Thoracic aorta (tissue), 2 donors: ENCODE measurements around the gene CD46. TPM values are rescaled to one million over a fixed set of nuclear protein-coding genes. Genes with fewer than 3 reads are reported as not detected.

Experiments
- ATAC-seq: fragments of 150-250 bp; one replicate; pipeline ENCODE4 v1.8.0; 2017; ENCODE audit warnings: low read depth; ENCODE audit not compliant: insufficient number of reproducible peaks, low FRiP score
- DNase-seq: peaks from one replicate; pipeline ENCODE4 v3.0.0-alpha.2; 2020; ENCODE audit warnings: low spot score
- H3K27ac ChIP-seq, 2 donors: fragments of 200-600 bp; sonication (generic); 1 replicate in 1 of 2; 2 replicates in 1 of 2; pipeline ENCODE4 v1.5.1; 2016; ENCODE audit warnings: mild to moderate bottlenecking in 2 of 2, moderate library complexity in 2 of 2
- H3K27me3 ChIP-seq: fragments of 200-600 bp; sonication (generic); replicated peaks from 2 replicates; pipeline ENCODE4 v1.6.0; 2016; ENCODE audit warnings: mild to moderate bottlenecking; ENCODE audit not compliant: insufficient read depth
- H3K36me3 ChIP-seq: fragments of 200-600 bp; sonication (generic); one replicate; pipeline ENCODE4 v1.5.1; 2016
- H3K4me1 ChIP-seq, 2 donors: fragments of 200-600 bp; sonication (generic); 1 replicate in 1 of 2; 2 replicates in 1 of 2; pipeline versions ENCODE4 v1.5.1 to v1.6.0; 2016; ENCODE audit warnings: low read depth in 2 of 2, mild to moderate bottlenecking in 1 of 2; ENCODE audit not compliant: control insufficient read depth in 1 of 2
- H3K4me3 ChIP-seq: fragments of 200-600 bp; sonication (generic); 2 replicates; pipeline ENCODE4 v1.5.1; 2016; ENCODE audit warnings: mild to moderate bottlenecking
- H3K9me3 ChIP-seq: fragments of 200-600 bp; sonication (generic); 2 replicates; pipeline ENCODE4 v1.5.1; 2016
- total RNA-seq, 2 donors: library from RNA; depleted of rRNA; stranded (reverse); fragments of >200 nt; gene quantifications; one replicate each; pipeline versions ENCODE4 v1.1.0 to v1.2.3, GENCODE V29; 2016
- TF ChIP-seq, protein P1 (sequence below): fragments of 200-600 bp; sonication (generic); IDR thresholded peaks from one replicate; pipeline ENCODE4 v1.5.1; 2019; ENCODE audit warnings: antibody characterized with exemption

Gene CD46
- total RNA-seq, 2 donors from 2014 or later = 138 to 202 TPM

DNA sequence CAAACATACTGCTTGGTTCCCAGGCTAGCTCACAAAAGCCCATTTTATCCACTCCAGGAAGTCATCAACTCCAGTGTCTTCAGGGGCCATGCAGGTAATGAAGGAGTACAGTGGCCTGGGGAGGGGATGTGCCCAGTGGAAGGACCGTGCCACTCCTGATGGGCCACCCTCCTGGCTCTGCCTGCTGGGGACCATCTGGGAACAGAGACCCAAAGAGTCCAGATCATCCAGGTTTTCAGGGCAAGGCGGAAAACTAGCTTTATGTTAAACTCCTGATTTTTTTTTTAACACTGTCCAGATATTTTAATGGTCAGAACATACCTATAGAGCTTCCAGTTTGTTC is 75.6 kb downstream of the CD46 start:
- Histone ChIP-seq H3K9me3 (no peaks in the 10 kb centered on the region), H3K27me3 (no peaks in the 10 kb centered on the region), H3K4me1 (peaks cover 52 to 70% of the 10 kb centered on the region in 2 donors), H3K4me3 (no peak overlapping the region), H3K36me3 (no peaks in the 10 kb centered on the region), H3K27ac (peak overlapping the region; percentile 99)
- ATAC-seq (no peak), DNase-seq (no peak)
- TF ChIP-seq, protein P1, sequence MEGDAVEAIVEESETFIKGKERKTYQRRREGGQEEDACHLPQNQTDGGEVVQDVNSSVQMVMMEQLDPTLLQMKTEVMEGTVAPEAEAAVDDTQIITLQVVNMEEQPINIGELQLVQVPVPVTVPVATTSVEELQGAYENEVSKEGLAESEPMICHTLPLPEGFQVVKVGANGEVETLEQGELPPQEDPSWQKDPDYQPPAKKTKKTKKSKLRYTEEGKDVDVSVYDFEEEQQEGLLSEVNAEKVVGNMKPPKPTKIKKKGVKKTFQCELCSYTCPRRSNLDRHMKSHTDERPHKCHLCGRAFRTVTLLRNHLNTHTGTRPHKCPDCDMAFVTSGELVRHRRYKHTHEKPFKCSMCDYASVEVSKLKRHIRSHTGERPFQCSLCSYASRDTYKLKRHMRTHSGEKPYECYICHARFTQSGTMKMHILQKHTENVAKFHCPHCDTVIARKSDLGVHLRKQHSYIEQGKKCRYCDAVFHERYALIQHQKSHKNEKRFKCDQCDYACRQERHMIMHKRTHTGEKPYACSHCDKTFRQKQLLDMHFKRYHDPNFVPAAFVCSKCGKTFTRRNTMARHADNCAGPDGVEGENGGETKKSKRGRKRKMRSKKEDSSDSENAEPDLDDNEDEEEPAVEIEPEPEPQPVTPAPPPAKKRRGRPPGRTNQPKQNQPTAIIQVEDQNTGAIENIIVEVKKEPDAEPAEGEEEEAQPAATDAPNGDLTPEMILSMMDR = no peak

DNA sequence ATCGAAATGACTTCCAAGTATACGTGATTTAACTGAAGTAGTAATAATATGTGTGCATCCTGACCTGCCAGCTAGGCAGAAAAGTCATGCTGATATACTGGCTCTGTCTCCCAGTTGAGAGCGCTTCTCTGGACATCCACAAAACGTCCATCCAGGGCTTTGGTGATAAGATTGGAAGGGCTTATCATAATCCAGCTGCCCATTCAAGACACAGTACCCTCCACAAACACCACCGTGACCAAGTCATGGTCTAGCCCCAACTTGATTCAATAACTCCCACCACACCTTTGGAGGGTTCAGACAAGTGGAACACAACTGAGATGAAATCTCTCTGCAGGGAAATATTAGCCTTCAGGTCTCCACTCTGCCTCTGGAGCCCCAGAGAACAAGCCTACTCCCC is 76.2 kb downstream of the CD46 start:
- TF ChIP-seq, protein P1 = no peak
- Histone ChIP-seq H3K36me3 (no peaks in the 10 kb centered on the region), H3K27ac (peak overlapping the region; percentile 41 to 80), H3K4me3 (no peak overlapping the region), H3K27me3 (no peaks in the 10 kb centered on the region), H3K4me1 (peaks cover 52 to 76% of the 10 kb centered on the region in 2 donors), H3K9me3 (no peaks in the 10 kb centered on the region)
- DNase-seq (no peak), ATAC-seq (no peak)

DNA sequence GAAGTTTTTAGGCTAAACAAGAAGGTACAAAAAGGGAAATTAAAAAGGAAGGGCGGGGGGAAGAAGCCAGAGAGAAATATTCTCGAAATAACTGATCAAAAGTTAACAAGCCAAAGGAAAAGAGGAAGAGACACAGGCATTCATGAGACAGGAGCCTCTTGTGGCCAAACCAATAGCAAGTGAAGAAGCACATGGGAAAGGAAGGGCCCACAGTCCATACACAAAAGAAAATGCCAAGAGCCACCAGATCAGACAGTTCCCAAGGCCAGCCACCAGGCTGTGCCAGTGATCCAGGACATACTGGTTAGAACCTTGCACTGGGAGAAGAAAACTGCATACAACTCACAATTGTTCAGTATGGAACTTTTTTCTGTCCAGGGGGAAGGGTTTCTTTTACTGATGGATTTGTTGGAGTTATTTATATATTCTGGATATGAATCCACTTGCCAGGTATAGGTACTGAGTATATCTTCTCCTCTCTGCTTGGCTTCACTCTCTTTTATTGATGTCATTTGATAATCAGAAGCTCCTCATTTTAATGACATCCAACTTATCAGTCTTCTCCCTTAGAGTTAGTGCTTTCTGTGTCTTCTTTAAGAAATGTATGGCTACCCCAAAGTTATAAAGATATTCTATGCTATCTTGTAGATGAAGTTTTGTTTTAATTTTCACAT is 76.8 kb downstream of the CD46 start:
- TF ChIP-seq, protein P1 = peak; percentile 82
- Histone ChIP-seq H3K9me3 (no peaks in the 10 kb centered on the region), H3K4me3 (no peak overlapping the region), H3K27me3 (no peaks in the 10 kb centered on the region), H3K4me1 (peaks cover 52 to 82% of the 10 kb centered on the region in 2 donors), H3K27ac (peak overlapping the region; percentile 41 to 80), H3K36me3 (no peaks in the 10 kb centered on the region)
- no peak for DNase-seq
- ATAC-seq = no peak

DNA sequence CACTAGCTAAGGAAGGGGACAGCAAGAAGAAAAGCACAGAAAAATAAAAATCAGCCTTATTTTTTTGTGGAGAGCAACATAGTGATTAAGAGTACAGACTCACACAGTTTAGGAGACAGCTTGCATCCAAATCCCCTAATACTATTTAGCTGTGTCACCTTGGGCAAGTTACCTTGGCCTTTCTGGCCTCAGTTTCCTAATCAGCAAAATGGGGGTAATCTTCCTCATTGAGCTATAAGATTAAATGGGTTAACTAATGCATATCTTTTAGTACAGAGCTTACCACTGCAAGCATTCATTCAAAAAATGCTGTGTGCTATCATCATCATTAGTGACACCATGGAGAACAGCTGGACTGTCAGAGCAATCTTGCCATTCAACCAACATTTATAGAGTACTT is 77.7 kb downstream of the CD46 start:
- Histone ChIP-seq H3K27me3 (no peaks in the 10 kb centered on the region), H3K27ac (peak overlapping the region in 1 of 2 donors; percentile 80), H3K4me3 (no peak overlapping the region), H3K36me3 (no peaks in the 10 kb centered on the region), H3K4me1 (peaks cover 46 to 79% of the 10 kb centered on the region in 2 donors), H3K9me3 (no peaks in the 10 kb centered on the region)
- ATAC-seq = no peak
- DNase-seq = no peak
- TF ChIP-seq, protein P1 = no peak

DNA sequence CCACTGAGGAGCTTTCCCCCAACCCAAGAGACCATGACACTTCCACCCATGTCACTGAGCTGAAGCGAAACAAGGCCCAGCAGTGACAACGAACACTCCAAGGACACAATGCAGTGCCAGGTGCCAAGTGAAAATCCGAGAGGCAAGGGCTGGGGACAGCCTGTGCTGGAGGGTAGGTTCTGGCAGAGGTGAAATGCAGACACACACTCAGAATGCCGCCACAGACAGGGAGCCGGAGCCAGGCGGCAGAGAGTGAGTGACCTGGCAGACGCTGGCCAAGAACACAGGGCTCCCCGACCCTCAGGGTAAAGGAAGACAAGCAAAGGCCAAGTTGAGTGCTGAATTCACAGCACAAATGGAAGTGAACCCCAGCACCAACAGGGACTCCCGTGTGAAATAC is 78.9 kb downstream of the CD46 start:
- DNase-seq (no peak), ATAC-seq (no peak)
- no peaks in the 10 kb centered on the region for H3K27me3 ChIP-seq
- peaks cover 34 to 66% of the 10 kb centered on the region in 2 donors for H3K4me1 ChIP-seq
- no peaks in the 10 kb centered on the region for H3K36me3 ChIP-seq
- peak overlapping the region; percentile 73 to 80 for H3K27ac ChIP-seq
- TF ChIP-seq, protein P1 = no peak
- no peak overlapping the region for H3K4me3 ChIP-seq
- no peaks in the 10 kb centered on the region for H3K9me3 ChIP-seq
